ENCODE measurements around the gene MPI. TPM values are rescaled to one million over a fixed set of nuclear protein-coding genes. Genes with fewer than 3 reads are reported as not detected.
"Not testable (repeated sequence)": the region's sequence is repeated elsewhere in the genome, so short reads cannot be mapped to it uniquely, and the experiment has no call there.

Gene MPI
- total RNA-seq, 1 donor from 2014 or later = 33.4 TPM

DNA sequence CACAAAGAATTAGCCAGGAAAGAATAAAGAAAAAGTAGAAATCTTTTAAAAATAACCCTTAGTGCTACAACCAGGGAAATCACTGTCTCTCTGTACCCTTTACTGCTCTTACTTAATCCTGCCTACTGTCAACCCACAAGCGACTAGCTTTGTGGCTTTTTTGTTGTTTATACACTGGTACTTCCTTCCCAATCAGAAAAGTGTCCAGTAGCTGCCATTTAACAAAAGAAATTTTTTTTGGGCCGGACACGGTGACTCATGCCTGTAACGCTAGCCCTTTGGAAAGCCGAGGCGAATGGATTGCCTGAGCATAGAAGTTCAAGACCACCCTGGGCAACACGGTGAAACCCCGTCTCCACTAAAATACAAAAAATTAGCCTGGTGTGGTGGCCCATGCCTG lies 30.6 kb downstream of the MPI start:
- DNase-seq (ENCODE audit: low spot score) = no peak
- no peak for ATAC-seq

GRCh38 chr15:74924525-74924924 lies 34.7 kb downstream of the MPI start:
- no peak for ATAC-seq
- no peak for DNase-seq (ENCODE audit: low spot score)

DNA sequence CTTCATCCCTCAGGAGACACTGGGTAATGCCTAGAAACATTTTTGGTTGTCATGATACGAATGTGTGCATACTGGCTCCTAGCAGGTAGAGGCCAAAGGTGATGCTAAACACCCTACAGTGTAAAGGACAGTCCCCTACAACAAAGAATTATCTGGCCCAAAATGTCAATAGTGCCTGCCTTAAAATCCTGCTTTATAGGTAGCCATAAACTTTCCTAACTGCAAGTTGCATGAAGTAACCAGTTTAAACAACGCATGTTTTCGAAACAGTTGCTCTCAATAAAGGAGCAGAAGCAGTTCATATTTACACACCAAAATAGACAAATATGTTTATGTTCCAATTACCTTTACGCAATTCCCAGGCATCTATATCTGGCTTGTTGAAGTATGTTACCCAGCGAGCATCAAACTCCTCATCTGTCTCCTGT lies 38.9 kb downstream of the MPI start:
- DNase-seq (ENCODE audit: low spot score) (no peak), ATAC-seq (peak; percentile 42)

- DNase-seq (ENCODE audit: low spot score) = no peak
- no peak for ATAC-seq
Measured at GRCh38 chr15:74933573-74933972, 43.7 kb downstream of the MPI start.

DNA sequence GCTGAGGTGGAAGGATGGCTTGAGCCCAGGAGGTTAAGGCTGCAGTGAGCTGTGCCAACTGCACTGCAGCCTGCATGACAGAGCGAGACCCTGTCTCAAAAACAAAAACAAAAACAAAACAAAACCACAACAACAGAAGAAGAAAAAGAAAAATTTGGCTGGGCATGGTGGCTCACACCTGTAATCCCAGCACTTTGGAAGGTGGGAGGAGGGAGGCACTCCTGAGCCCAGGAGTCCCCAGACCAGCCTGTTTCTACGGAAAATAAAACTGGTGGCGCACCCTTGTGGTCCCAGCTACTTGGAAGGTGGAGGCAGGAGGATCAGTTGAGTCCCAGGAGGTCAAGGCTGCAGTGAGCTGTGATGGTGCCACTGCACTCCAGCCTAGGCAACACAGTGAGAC lies 45.4 kb downstream of the MPI start:
- not testable (repeated sequence) for DNase-seq (ENCODE audit: low spot score); ATAC-seq

GRCh38 chr15:74937272-74937589 lies 47.4 kb downstream of the MPI start:
- ATAC-seq (no peak), DNase-seq (ENCODE audit: low spot score) (no peak)

- DNase-seq (ENCODE audit: low spot score) (peak; percentile 96), ATAC-seq (peak; percentile 95)
Measured at GRCh38 chr15:74937590-74938371, 47.9 kb downstream of the MPI start, which contains the start of gene COX5A. Gene COX5A, minus strand, starts transcription at chr15:74938073. Its CDS starts 59 bp downstream, at chr15:74938014.

DNA sequence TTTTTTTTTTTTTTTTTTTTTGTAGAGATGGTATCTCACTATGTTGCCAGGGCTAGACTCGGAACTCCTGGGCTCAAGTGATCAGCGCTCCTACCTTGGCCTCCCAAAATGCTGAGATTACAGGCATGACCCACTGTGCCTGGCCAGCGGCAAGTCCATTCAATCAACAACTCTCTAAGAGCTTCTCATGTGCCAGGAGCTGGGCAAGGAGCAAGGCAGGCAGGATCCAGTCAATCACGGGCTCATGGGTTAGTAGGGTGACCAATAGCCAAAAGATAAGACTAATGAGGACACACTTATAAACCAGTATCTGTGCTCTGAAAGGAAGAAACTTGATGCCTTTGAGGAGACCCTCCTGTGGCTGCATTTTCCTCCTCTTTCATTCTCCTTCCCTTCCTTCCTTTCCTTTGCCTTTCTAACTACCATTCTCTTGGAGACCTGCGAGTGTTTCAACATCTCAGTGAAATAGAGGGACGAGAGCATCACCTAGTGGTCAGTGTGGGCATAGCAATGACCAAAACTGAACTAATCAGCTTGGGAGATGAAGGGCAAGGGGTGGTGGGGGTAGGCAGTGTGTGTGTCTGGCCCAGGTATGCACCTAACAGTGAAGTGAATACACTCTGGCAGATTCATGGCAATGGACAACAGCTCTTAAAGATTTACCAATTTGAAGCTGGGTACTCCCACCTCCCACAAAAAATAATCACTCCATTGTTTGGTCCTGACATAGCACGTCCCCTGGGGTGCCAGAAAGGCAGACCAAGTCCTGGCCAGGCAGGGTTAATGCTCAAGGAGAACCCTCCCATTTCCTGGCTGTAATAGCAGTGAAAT lies 60.5 kb downstream of the MPI start:
- peak; percentile 97 for ATAC-seq
- peak; percentile 73 for DNase-seq (ENCODE audit: low spot score)

DNA sequence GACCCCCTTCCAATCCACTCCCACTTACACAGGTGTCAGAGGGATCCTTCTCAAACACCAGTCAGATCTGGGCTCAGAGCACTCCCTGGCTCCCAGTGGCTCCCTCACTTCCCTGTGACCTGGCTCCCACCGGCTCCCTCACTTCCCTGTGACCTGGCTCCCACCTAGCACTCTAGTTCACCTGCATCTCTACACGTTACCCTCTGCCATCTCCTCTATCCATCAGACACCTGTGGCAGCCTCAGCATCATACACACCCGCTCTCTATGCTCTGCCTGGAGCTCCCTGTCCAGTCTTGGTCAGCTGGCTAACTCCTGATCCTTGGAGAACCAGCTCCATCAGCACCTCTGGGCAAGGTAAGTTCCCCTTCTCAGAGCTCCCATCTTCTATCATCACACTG lies 61.2 kb downstream of the MPI start:
- ATAC-seq (no peak), DNase-seq (ENCODE audit: low spot score) (no peak)

Other genes starting within 250 kb of the MPI start
- 13.4 TPM for gene EDC3, start 194.0 kb upstream of the MPI start, total RNA-seq
- 1.6 TPM for gene CYP1A1, start 164.5 kb upstream of the MPI start, total RNA-seq
- 120 TPM for gene CYP1A2, start 141.2 kb upstream of the MPI start, total RNA-seq
- 32.7 TPM for gene CSK, start 108.0 kb upstream of the MPI start, total RNA-seq
- gene LMAN1L, start 77.2 kb upstream of the MPI start, total RNA-seq = not detected
- gene CPLX3, start 63.4 kb upstream of the MPI start, total RNA-seq = not detected
- gene ULK3, start 46.9 kb upstream of the MPI start, total RNA-seq = 23.8 TPM
- gene SCAMP2, start 16.7 kb upstream of the MPI start, total RNA-seq = 36.1 TPM
- 15.8 TPM for gene FAM219B, start 16.8 kb downstream of the MPI start, total RNA-seq
- gene COX5A, start 48.0 kb downstream of the MPI start, total RNA-seq = 134 TPM
- gene RPP25, start 66.7 kb downstream of the MPI start, total RNA-seq = 2.1 TPM
- gene SCAMP5, start 105.5 kb downstream of the MPI start, total RNA-seq = 0.73 TPM
- 5.4 TPM for gene PPCDC, start 133.5 kb downstream of the MPI start, total RNA-seq

Data from left lobe of liver (tissue), 2 donors.